HL-60/S4 (cell line): ENCODE results near the gene DNAJB11.
"Not testable (repeated sequence)": the region's sequence is repeated elsewhere in the genome, so short reads cannot be mapped to it uniquely, and the experiment has no call there.

Source experiments
- in situ Hi-C: fragments of 300-500 bp; cut with MboI; formaldehyde crosslinking; loops from 2 replicates; pipeline ENCODE4 v1.14.3; 2022; ENCODE audit warnings: low sequenced_read_pairs

Gene DNAJB11

GRCh38 chr3:186570096-186570940 is at the start of gene DNAJB11:
Gene DNAJB11 (plus strand): TSS chr3:186570720. CDS start chr3:186570898, 178 bp downstream.
- in situ Hi-C loops = no loop called here

- in situ Hi-C loops = no loop called here
Measured at GRCh38 chr3:186520957-186521842, 49.3 kb upstream of the DNAJB11 start.

DNA sequence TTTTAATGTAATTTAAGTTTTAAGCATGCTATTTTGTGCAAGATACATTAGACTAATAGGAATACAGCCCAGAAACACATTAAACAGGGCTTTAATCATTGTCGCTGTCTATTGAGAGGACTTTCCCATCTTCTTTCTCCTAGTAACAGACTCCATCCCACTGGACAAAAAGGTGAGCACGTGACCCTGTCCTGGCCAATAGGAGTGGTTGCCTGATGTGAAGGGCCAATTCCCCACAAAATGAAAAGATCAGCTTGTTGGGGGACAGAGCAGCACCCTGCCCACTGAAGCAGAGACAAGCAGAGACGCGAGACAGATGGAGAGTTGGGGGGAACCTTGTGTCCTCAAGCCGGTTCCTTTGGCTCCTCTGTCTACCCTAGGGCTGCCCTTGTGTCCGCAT is 47.5 kb upstream of the DNAJB11 start:
- in situ Hi-C loops = no loop called here

GRCh38 chr3:186523434-186523833 is 47.1 kb upstream of the DNAJB11 start:
- in situ Hi-C loops = no loop called here

GRCh38 chr3:186524616-186525015 is 45.9 kb upstream of the DNAJB11 start:
- in situ Hi-C loops = no loop called here

DNA sequence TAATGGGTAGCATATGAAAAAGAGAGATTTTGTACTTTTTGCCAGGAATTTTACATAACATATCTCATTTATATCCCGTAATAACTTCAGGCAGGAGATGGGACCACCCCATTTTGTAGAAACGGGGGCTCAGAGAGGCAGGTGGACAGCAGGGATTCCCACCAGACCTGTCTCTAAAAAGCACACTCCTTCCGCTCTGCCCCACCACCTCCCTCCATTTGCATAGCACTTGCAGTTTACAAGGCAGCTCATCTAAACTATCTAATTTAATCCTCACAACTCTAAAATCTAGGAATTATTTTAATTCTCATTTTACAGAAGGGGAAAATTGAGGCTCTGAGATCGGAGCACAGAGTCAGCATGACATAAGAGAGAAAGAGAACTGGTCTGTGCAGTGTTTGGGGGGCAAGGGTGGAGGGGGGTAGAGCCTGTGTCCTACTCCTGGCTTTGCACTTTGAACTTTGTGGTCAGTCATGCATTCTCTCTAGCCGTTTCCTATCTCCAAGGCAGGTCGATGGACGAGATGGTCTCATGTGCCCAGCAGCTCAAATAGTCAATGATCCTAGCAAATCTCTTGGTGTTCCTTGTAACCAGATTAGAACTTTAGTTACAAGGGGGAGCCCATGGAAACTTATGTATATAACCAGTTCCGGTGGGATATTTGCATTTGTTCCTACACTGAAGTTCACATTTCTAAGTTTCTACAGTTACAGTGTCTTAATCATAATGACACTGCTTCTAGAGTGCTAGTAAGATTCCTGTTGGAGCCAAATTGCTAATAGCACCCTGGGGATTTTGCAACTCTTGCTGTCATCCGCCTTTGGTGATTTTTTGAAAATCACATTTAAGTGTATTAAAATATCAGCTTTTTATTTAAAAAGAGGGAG is 44.9 kb upstream of the DNAJB11 start:
- in situ Hi-C loops = no loop called here

- in situ Hi-C loops = no loop called here
Measured at GRCh38 chr3:186526256-186526606, 44.3 kb upstream of the DNAJB11 start.

- in situ Hi-C loops = no loop called here
Measured at GRCh38 chr3:186529201-186529999, 41.1 kb upstream of the DNAJB11 start.

GRCh38 chr3:186530415-186530814 is 40.1 kb upstream of the DNAJB11 start:
- in situ Hi-C loops = no loop called here

- in situ Hi-C loops = not testable (repeated sequence)
Measured at GRCh38 chr3:186531694-186532093, 38.8 kb upstream of the DNAJB11 start.

- in situ Hi-C loops = no loop called here
Measured at GRCh38 chr3:186532598-186533072, 37.9 kb upstream of the DNAJB11 start.

GRCh38 chr3:186534113-186534669 is 36.3 kb upstream of the DNAJB11 start:
- in situ Hi-C loops = no loop called here

DNA sequence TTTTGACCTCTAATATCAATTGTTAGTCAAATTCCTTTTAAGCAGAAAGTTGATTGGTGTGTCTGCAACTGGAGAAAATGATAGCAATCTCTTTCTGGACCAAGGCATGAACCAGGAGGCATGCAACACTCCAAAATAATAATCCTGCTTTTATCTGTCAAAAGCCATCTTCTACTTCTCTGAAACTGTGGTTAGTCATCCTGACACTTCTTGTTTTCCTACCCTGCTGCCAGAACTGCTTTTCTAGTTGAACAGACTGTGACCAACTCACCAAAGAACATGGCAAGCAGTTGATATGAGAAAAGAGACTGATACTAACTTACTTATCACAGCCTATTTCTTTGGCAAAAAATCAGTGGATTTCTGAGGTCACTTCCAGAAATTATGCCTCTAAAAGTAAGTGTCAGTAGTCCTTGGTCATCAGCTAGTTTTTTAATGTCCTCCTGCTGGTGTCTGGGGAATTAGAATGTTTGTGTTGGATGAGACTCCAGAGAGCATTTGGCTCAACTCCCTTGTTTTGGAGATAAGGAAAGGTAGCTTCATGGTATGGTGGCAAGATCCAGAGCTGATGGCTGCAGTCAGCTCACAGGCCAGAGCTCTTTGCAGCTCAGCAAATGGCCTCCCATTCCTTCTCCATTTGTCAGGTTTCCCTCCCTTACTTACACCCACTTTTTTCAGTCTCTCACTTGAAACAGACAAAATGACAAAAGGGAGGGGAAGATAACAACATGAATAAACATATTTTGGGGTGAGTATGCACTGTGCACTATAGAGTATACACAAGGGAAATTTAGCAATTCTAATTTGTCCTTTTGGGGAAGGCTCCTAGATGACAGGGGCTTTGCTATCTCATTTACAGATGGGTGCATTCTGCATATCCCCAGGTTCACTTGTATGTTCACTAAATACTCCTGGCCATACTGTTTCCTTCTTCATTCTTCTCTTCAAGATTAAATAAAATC is 33.4 kb upstream of the DNAJB11 start:
- in situ Hi-C loops = loop anchor here (5.0 kb wide), 2 partner anchors 280 to 555 kb away; no protein-coding TSS in a partner anchor

- in situ Hi-C loops = loop anchor here (5.0 kb wide), 2 partner anchors 281 to 556 kb away; no protein-coding TSS in a partner anchor
Measured at GRCh38 chr3:186538779-186539178, 31.7 kb upstream of the DNAJB11 start.

GRCh38 chr3:186540221-186540834 is 30.2 kb upstream of the DNAJB11 start:
- in situ Hi-C loops = no loop called here

GRCh38 chr3:186540835-186541226 is 29.7 kb upstream of the DNAJB11 start:
- in situ Hi-C loops = no loop called here

DNA sequence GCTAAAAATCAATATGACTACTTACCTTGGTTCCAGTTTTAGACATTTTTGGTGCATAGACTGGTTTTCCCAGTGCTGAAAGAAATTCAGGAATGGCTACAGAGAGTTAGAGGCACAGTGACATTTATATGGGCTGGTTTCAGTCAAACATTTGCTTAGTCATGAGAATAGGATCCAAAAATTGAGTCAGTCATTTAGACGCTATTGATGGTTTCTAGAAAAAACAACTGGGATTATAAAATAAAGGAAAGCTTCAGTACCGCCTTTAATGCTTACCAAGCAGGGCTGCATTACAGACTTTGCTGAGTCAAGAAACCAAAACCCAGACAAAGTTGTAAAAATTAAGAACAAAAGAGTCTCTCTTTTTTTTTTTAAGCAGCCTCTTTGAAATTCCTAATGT is 26.2 kb upstream of the DNAJB11 start, which contains the start of gene CRYGS:
TSS of gene CRYGS (minus strand) at position 100 of the 400 bp plus-strand sequence. CDS start at position 46, 54 bp downstream.
- in situ Hi-C loops = no loop called here

DNA sequence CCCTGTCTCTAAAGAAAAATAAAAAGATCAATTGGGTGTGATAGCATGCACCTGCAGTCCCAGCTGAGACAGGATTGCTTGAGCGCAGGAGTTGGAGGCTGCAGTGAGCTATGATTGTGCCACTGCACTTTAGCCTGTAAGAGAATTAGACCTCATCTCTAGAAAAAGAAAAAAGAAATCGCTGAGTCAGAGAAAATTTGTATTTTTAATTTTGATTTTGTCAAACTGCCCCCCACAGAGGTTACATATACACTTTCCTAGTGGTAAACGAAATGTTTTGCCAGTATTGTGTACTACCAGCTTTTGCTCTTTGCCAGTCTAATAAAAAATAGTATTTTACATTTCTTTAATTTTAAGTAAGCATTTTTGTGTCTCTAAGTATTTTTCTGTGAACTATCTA is 21.0 kb upstream of the DNAJB11 start:
- in situ Hi-C loops = no loop called here
